ENCODE measurements around the gene GNAI2. TPM values are rescaled to one million over a fixed set of nuclear protein-coding genes. Genes with fewer than 3 reads are reported as not detected.
"Not testable (repeated sequence)": the region's sequence is repeated elsewhere in the genome, so short reads cannot be mapped to it uniquely, and the experiment has no call there.

Gene GNAI2
- total RNA-seq, 1 donor = 265 TPM

- no peak for DNase-seq (ENCODE audit: low read depth)
- TF ChIP-seq CTCF (IDR thresholded peaks at IDR 0.05; ENCODE audit: insufficient read depth, low read depth, low read length) = no peak
- H3K4me3 ChIP-seq (ENCODE audit: low read depth, low read length) = no peak overlapping the region
These were observed 42.3 kb downstream of the GNAI2 start for GRCh38 chr3:50278123-50278879.

DNA sequence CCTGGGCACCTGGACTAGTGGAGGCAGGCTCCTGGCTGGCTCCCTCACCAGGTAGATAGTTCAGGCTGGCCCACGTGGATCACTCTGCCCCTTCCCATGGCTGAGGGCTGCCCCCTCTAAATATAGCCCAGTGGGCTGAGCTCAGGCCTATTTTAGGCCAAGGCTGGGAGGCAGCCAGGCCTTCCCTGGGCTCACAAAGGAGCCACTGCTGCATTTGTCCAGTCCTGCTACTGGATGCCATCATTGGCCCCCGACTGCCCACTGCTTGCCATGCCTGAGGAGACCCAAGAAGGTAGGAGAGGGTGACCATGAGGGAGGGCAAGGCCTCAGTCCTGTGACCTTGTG is 42.8 kb downstream of the GNAI2 start, which contains the start of gene LSMEM2:
TSS of gene LSMEM2 (plus strand) at position 208 of the 345 bp plus-strand sequence. CDS start at position 235, 27 bp downstream.
- DNase-seq (ENCODE audit: low read depth) = no peak
- H3K4me3 ChIP-seq (ENCODE audit: low read depth, low read length) = no peak within 1 kb of the TSS
- no peak for TF ChIP-seq CTCF (IDR thresholded peaks at IDR 0.05; ENCODE audit: insufficient read depth, low read depth, low read length)

- no peak for TF ChIP-seq CTCF (IDR thresholded peaks at IDR 0.05; ENCODE audit: insufficient read depth, low read depth, low read length)
- H3K4me3 ChIP-seq (ENCODE audit: low read depth, low read length) = no peak overlapping the region
- DNase-seq (ENCODE audit: low read depth) = no peak
These were observed 43.4 kb downstream of the GNAI2 start for GRCh38 chr3:50279255-50280016.

DNA sequence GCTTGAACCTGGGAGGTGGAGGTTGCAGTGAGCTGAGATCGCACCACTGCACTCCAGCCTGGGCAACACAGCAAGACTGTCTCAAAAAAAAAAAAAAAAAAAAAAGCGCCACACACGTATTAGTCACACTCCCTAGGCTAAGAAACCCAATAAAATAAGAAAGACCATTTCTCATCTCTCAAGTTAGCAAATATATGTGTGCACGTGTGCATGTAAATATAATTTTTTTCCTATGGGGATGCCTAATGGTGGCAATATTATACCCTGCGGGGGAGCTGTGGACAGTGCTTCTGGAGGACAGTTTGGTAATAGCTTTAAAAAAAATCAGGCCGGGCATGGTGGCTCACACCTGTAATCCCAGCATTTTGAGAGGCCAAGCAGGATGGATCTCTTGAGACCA is 48.1 kb downstream of the GNAI2 start:
- not testable (repeated sequence) for H3K4me3 ChIP-seq (ENCODE audit: low read depth, low read length); DNase-seq (ENCODE audit: low read depth)

DNA sequence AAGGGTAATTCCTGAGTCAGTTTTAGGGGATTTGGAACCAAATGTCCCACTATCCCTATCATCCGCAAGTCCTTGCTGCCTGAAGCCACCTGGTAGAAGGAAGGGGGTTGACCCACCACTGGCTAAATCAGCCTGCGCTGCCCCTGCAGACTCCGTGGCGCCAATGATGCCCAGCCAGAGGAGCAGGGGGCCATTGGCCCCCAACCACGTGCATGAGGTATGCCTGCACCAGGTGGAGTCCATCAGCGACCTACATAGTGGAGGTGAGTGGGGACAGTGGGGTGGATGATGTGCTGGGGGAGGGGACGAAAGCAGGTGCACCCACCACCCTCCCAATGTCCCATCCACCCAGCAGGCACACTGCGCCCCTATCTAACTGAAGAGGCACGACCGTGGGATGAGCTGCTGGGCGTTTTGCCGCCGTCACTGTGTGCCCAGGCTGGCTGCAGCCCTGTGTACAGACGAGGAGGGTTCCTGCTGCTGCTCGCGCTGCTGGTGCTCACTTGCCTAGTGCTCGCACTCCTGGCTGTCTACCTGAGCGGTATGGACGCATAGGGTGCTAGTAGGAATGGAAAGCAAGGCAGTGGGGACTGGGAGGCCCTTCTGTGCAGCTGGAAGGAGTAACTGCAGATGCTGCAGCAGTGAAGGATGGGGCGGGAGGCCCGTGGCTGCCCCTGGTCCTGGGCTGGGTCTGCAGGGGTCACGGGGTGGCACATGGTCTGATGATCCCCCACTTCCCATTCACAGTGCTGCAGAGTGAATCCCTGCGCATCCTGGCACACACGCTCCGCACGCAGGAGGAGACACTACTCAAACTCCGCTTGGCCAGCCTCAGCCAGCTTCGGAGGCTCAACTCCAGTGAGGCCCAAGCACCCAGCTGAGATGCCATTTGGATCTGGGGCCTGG is 50.6 kb downstream of the GNAI2 start:
- no peak overlapping the region for H3K4me3 ChIP-seq (ENCODE audit: low read depth, low read length)
- TF ChIP-seq CTCF (IDR thresholded peaks at IDR 0.05; ENCODE audit: insufficient read depth, low read depth, low read length) = no peak
- no peak for DNase-seq (ENCODE audit: low read depth)

DNA sequence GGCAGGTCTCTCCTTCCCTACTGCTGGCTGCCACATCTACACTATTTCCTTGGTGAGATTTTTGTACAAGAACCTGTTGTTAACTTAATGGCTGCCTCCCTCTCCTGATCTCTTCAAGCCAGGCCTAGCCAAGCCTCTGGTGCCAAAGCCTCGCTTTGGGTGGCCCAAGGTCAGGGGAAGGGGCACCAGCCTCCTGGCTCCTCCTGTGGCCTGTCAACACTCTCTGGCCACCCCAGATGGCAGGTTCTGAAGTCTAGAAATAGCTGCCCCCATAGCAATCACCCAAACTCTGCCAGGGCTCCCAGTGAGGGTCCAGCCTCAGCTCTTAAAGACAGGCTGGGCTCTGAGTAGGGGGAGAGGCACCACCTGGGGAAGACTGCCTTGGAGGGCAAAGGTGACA is 51.3 kb downstream of the GNAI2 start:
- H3K4me3 ChIP-seq (ENCODE audit: low read depth, low read length) = no peak overlapping the region
- no peak for DNase-seq (ENCODE audit: low read depth)

More for the DNA sequence above, 51.3 kb downstream of the GNAI2 start:
- TF ChIP-seq CTCF (IDR thresholded peaks at IDR 0.05; ENCODE audit: insufficient read depth, low read depth, low read length) = no peak
